Mesendoderm (in vitro differentiated cells): ENCODE measurements around the gene UQCR10.
A peak's percentile ranks its signal among the peaks of the same experiment; 100 is the strongest.

Experiments
- DNase-seq: peaks from one replicate; pipeline ENCODE4 v3.0.0; 2013
- H2AK5ac ChIP-seq: 2 replicates; pipeline ENCODE4 v1.6.1; 2013; ENCODE audit warnings: low read length, inconsistent platforms
- H2BK120ac ChIP-seq: 2 replicates; pipeline ENCODE4 v1.6.1; 2013; ENCODE audit warnings: low read depth, mild to moderate bottlenecking, low read length, moderate library complexity, mixed read lengths
- H2BK15ac ChIP-seq: replicated peaks from 2 replicates; pipeline ENCODE4 v1.6.1; 2013; ENCODE audit warnings: low read depth, mild to moderate bottlenecking, moderate library complexity
- H2BK5ac ChIP-seq: 2 replicates; pipeline ENCODE4 v1.6.1; 2013; ENCODE audit warnings: low read length, inconsistent platforms
- H3K18ac ChIP-seq: 2 replicates; pipeline ENCODE4 v1.6.1; 2013; ENCODE audit warnings: mild to moderate bottlenecking, low read length, mixed read lengths
- H3K23ac ChIP-seq: one replicate; pipeline ENCODE4 v1.6.1; 2013; ENCODE audit warnings: low read length
- H3K27ac ChIP-seq: 2 replicates; pipeline ENCODE4 v1.5.1; 2013; ENCODE audit warnings: low read depth, mild to moderate bottlenecking, inconsistent platforms, low read length, moderate library complexity
- H3K27me3 ChIP-seq: 2 replicates; pipeline ENCODE4 v1.6.1; 2013; ENCODE audit warnings: low read length, control low read depth, mild to moderate bottlenecking, inconsistent platforms; ENCODE audit not compliant: insufficient read depth, poor library complexity
- H3K36me3 ChIP-seq: 2 replicates; pipeline ENCODE4 v1.6.1; 2013; ENCODE audit warnings: low read length, inconsistent platforms; ENCODE audit not compliant: control insufficient read depth, insufficient read depth
- H3K4ac ChIP-seq: one replicate; pipeline ENCODE4 v1.6.1; 2013; ENCODE audit warnings: low read depth, mild to moderate bottlenecking, low read length, moderate library complexity
- H3K4me1 ChIP-seq: 2 replicates; pipeline ENCODE4 v1.6.1; 2013; ENCODE audit warnings: low read depth, low read length, inconsistent platforms; ENCODE audit not compliant: control insufficient read depth
- H3K4me2 ChIP-seq: 2 replicates; pipeline ENCODE4 v1.6.1; 2013; ENCODE audit warnings: low read length
- H3K4me3 ChIP-seq: 2 replicates; pipeline ENCODE4 v1.5.1; 2013; ENCODE audit warnings: mild to moderate bottlenecking, low read length
- H3K56ac ChIP-seq: one replicate; pipeline ENCODE4 v1.6.1; 2013; ENCODE audit warnings: low read length
- H3K79me1 ChIP-seq: 2 replicates; pipeline ENCODE4 v1.6.1; 2013; ENCODE audit warnings: low read length, inconsistent platforms
- H3K79me2 ChIP-seq: 2 replicates; pipeline ENCODE4 v1.6.1; 2013; ENCODE audit warnings: mild to moderate bottlenecking, low read length; ENCODE audit not compliant: control insufficient read depth, insufficient read depth
- H3K9ac ChIP-seq: 2 replicates; pipeline ENCODE4 v1.6.1; 2013; ENCODE audit warnings: low read length, inconsistent platforms
- H4K5ac ChIP-seq: one replicate; pipeline ENCODE4 v1.6.1; 2013; ENCODE audit warnings: low read length
- H4K8ac ChIP-seq: one replicate; pipeline ENCODE4 v1.6.1; 2013; ENCODE audit warnings: low read depth, mild to moderate bottlenecking, control low read depth, low read length, moderate library complexity
- WGBS: extraction: QIAGEN DNeasy Blood & Tissue Kit; methylation state at CpG from one replicate; pipeline ENCODE4 v1.1.7; 2013; ENCODE audit warnings: low lambda C conversion rate, missing lambda C conversion rate; ENCODE audit not compliant: insufficient coverage; ENCODE audit errors: extremely low coverage; 5-methylcytosine and 5-hydroxymethylcytosine counted together

Gene UQCR10

DNA sequence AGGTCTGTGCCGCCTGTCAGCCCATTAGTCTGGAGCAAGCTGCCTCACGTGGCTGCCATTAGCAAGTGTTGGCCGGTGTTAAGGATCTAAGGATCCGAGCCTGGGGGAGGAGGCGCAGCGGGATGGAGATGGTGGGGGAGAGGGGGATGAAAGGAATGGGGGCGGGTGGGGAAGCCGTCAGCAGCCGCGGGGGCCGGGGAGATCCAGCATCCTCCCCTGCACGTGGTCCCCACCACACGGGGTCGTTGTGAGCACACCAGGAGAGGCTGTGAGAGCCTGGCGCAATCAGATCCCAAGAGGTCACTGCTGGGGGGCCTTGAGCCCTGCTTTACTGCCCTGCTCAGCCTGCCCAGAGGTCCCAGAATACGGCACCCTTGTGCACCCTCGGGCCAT is 40.0 kb upstream of the UQCR10 start:
- Histone ChIP-seq H3K23ac (no peak overlapping the region), H3K4ac (no peak overlapping the region), H2BK5ac (no peak overlapping the region), H3K4me3 (no peak overlapping the region), H3K18ac (no peak overlapping the region), H3K79me1 (no peaks in the 10 kb centered on the region), H4K5ac (no peak overlapping the region), H3K36me3 (no peaks in the 10 kb centered on the region), H2AK5ac (no peak overlapping the region), H3K9ac (no peak overlapping the region), H3K27me3 (no peaks in the 10 kb centered on the region), H3K56ac (no peak overlapping the region), H2BK120ac (no peak overlapping the region), H3K27ac (no peak overlapping the region), H3K4me2 (no peak overlapping the region), H3K79me2 (no peaks in the 10 kb centered on the region), H4K8ac (no peak overlapping the region), H3K4me1 (no peaks in the 10 kb centered on the region), H2BK15ac (no peak overlapping the region)
- WGBS = no CpG with 5 or more reads among the region's 17 CpGs
- DNase-seq = peak; percentile 84

DNA sequence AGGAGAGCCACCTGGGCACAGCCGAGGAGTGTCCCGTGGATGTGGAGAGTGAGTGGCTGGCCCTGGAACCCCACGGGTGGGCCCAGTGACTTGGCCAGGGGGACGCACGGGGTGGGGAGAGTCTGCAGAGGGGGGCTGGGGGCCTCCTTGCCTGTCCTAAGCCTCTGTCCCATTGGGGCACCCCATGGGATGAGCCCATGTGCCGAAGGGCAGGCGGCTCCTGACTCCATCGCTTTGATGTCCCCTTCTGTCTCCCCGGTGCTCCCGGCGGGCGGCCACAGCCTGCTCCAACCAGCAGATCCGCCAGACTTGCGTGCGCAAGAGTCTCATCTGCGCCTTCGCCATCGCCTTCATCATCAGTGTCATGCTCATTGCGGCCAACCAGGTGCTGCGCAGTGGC is 38.0 kb upstream of the UQCR10 start:
- H3K23ac ChIP-seq = no peak overlapping the region
- H3K18ac ChIP-seq = no peak overlapping the region
- no peaks in the 10 kb centered on the region for H3K79me2 ChIP-seq
- no peaks in the 10 kb centered on the region for H3K79me1 ChIP-seq
- no peak overlapping the region for H2BK120ac ChIP-seq
- DNase-seq = no peak
- H3K4me1 ChIP-seq = no peaks in the 10 kb centered on the region
- no peak overlapping the region for H4K8ac ChIP-seq
- no peaks in the 10 kb centered on the region for H3K36me3 ChIP-seq
- H3K9ac ChIP-seq = no peak overlapping the region
- no peak overlapping the region for H3K56ac ChIP-seq
- no peak overlapping the region for H3K4me3 ChIP-seq
- H4K5ac ChIP-seq = no peak overlapping the region
- H3K27ac ChIP-seq = no peak overlapping the region
- WGBS = no CpG with 5 or more reads among the region's 20 CpGs
- H3K27me3 ChIP-seq = no peaks in the 10 kb centered on the region
- no peak overlapping the region for H2BK5ac ChIP-seq
- H3K4me2 ChIP-seq = no peak overlapping the region
- no peak overlapping the region for H2BK15ac ChIP-seq
- H2AK5ac ChIP-seq = no peak overlapping the region
- H3K4ac ChIP-seq = no peak overlapping the region

DNA sequence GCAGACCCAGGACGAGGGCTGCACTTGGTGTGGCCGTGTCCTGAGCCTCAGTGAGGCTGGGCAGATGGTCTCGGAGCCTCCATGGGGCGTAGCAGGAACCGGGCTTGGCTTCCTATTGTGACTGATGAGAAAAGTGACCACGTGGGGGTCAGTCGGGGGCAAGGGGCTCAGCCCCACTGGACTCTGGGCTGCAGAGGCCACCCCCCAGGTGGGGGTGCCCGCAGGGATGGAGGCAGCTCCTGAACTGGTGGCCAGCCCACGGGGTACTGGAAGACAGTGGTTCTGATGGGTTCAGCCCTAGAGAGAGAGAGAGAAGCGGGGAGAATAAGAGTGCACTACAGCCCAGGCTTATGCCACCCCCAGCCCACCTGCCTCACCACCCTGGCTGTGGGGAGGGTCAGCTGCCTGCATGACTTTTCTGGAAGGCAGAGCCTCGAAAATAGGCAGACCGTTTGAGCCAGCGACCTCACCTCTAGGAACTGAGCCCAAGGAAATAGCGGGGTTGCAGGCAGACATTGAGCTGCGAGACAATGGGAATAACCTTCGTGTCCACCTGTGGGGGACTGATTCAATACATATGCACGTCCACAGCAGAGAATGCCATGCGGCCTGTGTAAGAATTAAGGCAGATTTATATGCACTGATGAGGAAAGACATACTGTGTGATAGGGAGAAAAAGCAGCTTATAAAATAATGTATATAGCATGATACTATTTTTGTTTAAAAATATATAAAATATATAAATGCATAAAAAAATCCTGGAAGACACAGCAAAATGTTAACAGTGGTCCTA is 35.9 kb upstream of the UQCR10 start:
- Histone ChIP-seq H3K4me3 (no peak overlapping the region), H2BK5ac (no peak overlapping the region), H3K56ac (no peak overlapping the region), H3K18ac (no peak overlapping the region), H2AK5ac (no peak overlapping the region), H4K8ac (no peak overlapping the region), H4K5ac (no peak overlapping the region), H3K36me3 (no peaks in the 10 kb centered on the region), H3K4me2 (no peak overlapping the region), H3K79me2 (no peaks in the 10 kb centered on the region), H3K79me1 (no peaks in the 10 kb centered on the region), H3K4me1 (no peaks in the 10 kb centered on the region), H2BK120ac (no peak overlapping the region), H2BK15ac (no peak overlapping the region), H3K27me3 (no peaks in the 10 kb centered on the region), H3K27ac (no peak overlapping the region), H3K23ac (no peak overlapping the region), H3K4ac (no peak overlapping the region), H3K9ac (no peak overlapping the region)
- no CpG with 5 or more reads among the region's 18 CpGs for WGBS
- no peak for DNase-seq

DNA sequence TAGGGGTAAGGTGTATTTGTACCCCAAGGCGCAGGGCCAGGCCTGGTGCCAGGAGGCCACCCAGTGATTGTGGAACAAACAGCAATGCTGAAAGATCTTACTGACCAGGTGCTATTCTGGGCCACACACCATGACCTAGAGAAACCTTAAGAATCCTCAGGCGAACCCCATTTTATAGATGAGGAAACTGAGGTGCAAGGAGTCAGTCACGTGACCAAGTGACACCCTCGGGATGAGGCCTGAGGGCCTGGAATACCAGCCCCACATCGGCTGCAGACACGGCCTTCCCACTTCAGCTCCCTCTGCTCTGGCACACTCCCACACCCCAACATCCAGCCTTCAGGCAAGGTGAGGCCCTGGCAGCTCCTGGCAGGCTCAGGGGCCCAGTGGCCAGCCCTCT is 34.3 kb upstream of the UQCR10 start:
- Histone ChIP-seq H3K9ac (no peak overlapping the region), H3K27me3 (no peaks in the 10 kb centered on the region), H3K79me2 (no peaks in the 10 kb centered on the region), H3K27ac (no peak overlapping the region), H2BK120ac (no peak overlapping the region), H3K23ac (no peak overlapping the region), H2BK5ac (no peak overlapping the region), H3K4me2 (no peak overlapping the region), H2AK5ac (no peak overlapping the region), H3K79me1 (no peaks in the 10 kb centered on the region), H4K5ac (no peak overlapping the region), H3K4me1 (no peaks in the 10 kb centered on the region), H3K4ac (no peak overlapping the region), H3K56ac (no peak overlapping the region), H4K8ac (no peak overlapping the region), H3K36me3 (no peaks in the 10 kb centered on the region), H2BK15ac (no peak overlapping the region), H3K4me3 (no peak overlapping the region), H3K18ac (no peak overlapping the region)
- no CpG with 5 or more reads among the region's 6 CpGs for WGBS
- no peak for DNase-seq

DNA sequence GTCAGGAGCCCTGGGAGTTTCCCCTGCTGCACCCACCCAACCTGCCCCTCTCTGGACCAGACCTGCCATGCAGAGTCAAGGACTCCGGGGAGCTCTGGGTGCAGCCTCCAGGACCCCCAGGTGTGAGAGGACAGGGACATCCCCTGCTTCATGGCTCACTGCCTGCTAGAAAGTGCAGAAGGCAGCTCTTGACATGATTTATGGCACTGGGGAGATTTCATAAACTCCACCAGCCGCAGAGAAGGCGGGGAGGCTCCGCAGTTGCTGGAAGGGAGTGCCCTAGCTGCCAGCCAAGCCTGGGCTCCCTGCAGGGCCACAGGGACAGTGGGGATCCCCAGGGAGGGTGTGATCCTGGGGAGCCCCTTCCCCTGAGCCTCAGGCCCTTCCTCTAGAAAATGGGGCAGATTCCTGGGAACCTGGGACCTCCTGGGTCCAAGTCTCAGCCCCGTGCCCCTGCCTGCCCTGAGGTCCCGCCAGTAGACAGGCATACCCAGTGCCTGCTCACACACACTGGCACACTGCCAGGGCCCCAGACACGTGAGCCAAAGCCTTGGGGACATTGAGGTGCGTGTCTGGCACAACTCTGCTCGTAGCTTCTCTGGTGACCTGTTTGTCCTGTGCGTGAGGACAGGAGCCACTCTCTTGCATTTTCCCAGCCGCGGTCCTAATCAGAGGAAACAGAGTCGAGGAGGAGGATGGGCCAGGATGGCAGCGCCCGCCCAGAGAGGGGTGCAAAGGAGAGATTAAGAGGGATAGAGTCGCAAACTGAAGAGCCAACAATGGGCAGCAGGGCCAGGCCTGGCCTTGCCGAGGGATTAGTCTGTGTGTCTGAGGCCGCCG is 33.6 kb upstream of the UQCR10 start:
- WGBS = no CpG with 5 or more reads among the region's 19 CpGs
- Histone ChIP-seq H3K27me3 (no peaks in the 10 kb centered on the region), H3K4me2 (no peak overlapping the region), H3K23ac (no peak overlapping the region), H3K4ac (no peak overlapping the region), H3K79me1 (no peaks in the 10 kb centered on the region), H2BK120ac (no peak overlapping the region), H2BK15ac (no peak overlapping the region), H3K79me2 (no peaks in the 10 kb centered on the region), H3K4me1 (no peaks in the 10 kb centered on the region), H2AK5ac (no peak overlapping the region), H4K5ac (no peak overlapping the region), H3K18ac (no peak overlapping the region), H2BK5ac (no peak overlapping the region), H3K9ac (no peak overlapping the region), H3K56ac (no peak overlapping the region), H3K36me3 (no peaks in the 10 kb centered on the region), H4K8ac (no peak overlapping the region), H3K27ac (no peak overlapping the region), H3K4me3 (no peak overlapping the region)
- no peak for DNase-seq
